DMS114 treated with DMSO at 0.1 percent for 48 hours (cell line): Measurements from ENCODE around the gene PGM3.

ENCODE experiments used
- DNase-seq: peaks from one replicate; lab custom pipeline; 2025; ENCODE audit not compliant: unreplicated experiment; lab: John Stamatoyannopoulos, UW

The PGM3 gene

GRCh38 chr6:83183082-83183828 lies 9.8 kb downstream of the PGM3 start:
- no peak for DNase-seq

DNA sequence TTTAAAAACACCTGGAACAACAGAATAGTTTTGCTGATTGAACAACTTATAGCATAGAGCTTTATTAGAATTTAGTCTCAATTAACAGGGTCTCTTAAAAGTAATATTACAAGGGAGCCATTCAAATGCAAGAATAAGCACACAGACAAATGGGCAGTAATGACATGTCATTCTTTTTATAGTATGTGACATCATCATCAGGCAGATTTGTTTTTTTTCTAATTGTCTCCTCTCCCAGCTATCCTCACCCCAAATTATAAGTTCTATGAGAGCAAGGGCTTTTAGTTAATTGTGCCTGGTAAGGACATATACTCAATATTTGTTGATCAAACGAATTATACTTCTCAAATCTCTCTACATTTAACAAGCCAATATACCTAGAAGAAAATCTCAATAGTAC lies 11.0 kb downstream of the PGM3 start:
- DNase-seq, result no peak

- DNase-seq, result no peak
Observed at GRCh38 chr6:83180426-83180950, 12.6 kb downstream of the PGM3 start.

GRCh38 chr6:83176246-83176645 lies 16.8 kb downstream of the PGM3 start:
- no peak for DNase-seq

DNA sequence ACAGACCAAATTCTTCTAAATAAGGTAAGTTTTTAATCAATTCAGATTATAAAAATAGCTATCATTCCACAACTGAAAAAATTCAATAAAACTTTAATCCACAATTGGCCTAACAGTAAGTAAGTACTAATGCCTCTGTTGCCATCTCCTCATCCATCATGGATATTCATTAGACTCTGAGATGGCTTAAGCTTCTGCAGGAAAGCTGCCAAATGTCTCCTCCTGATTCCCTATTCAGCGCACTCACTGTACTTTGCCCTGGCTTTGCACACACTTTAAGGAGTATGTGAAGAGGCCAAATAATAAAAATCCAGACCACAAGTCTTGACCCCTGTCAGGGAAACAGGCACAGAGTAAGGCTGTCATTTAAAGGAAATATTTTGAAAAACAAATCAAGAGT lies 23.6 kb downstream of the PGM3 start:
- DNase-seq, result no peak

GRCh38 chr6:83169106-83169505 lies 24.0 kb downstream of the PGM3 start:
- DNase-seq, result no peak

- no peak for DNase-seq
Observed at GRCh38 chr6:83168556-83168955, 24.5 kb downstream of the PGM3 start.

DNA sequence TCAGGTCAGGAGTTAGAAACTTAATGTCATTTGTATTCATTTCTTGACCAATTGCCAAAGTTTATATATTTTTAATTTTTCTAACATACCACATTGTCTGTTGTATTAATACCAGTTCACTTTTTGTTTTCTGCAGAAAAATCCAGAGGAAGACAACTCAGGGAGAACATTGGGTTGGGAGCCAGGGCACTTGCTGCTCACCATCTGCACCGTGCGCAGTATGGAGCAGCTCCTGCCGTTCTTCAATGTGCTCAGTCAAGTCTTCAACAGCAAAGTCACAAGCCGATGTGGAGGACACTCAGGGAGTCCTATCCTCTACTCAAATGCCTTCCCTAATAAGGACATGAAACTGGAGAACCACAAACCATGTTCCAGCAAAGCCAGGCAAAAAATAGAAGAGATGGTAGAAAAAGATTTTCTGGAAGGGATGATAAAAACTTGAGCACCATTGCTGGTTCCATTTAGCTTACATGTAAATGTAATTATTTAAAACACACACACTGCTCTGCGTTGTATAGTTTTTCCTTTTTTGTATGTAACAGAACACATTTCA lies 25.3 kb downstream of the PGM3 start:
- DNase-seq, result no peak

DNA sequence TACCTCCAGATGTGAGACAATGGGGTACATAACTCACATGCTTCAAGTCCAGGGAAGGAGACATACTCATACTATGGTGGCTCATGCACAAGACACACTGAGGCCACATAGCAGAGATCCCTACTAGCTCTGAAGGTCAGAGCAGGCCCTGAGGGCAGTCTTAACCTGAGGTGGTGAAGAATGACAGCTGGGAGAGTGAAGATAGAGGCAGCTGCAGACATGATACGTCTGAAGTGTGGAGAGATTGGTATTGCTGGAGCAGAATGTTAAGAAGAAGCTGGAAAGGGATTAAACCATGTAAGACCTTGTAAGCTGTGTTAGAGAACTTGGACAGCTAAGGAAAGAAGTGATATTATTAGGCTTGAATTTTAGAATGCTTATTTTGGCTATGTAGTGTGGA lies 32.9 kb downstream of the PGM3 start:
- DNase-seq, result no peak

DNA sequence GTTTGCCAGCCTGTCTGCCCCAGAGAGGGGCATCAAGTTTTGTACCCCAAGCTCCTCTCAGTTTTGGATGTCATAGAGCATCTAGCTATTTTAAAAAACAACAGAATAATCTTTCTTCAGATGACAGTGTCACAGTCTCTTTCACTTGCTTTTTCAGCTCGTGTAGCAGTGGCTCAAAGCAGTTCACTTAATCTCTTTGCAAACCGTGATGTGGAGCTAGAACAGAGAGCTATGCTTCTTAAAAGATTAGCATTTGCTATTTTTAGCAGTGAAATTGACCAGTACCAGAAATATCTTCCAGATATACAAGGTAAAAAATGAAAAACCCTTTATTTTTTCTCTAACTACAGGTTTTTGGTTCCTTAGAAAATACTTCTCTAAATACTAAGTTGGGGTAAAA lies 37.3 kb downstream of the PGM3 start:
- no peak for DNase-seq

DNA sequence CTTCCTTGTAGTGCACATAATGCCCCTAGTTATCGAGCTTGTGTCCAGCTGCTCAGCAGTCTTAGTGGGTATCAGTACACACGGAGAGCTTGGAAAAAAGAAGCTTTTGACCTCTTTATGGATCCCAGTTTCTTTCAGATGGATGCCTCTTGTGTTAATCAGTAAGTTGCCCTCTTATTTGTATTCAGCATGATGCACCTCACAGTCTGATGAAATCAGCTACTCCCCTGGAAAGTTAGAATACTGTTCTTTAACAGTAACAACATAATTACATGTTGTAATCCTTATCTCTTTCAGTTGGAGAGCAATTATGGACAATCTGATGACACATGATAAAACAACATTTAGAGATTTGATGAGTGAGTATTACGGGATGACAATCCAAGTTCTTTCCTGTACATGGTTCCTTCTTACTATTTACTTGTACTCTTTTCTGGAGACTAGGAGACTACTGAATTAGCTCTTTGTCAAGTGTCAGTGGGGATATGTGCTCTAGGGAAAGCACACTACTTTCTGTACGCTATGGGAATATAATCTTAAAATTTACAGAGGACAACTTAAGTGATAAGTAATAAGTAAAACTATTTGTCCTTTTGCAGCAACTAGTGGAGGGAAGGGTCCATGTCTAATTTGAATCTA lies 39.1 kb downstream of the PGM3 start:
- DNase-seq, result no peak

GRCh38 chr6:83152913-83153312 lies 40.2 kb downstream of the PGM3 start:
- no peak for DNase-seq

DNA sequence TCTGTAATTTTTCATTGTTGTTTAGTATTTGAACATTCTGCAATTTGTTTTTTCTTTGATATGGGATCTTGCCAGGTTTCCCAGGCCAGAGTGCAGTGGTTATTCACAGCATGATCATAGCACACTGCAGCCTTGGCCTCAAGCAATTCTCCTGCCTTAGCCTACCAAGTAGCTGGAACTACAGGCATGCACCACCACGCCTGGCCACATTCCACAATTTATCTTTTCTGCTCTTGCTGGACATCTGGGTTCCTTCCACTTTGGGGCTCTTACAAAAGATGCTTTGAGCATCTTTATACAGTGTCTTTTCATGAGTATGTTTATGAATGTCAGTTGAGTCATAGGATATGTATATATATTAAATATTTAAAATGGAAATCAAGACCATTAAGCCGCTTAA lies 42.0 kb downstream of the PGM3 start:
- DNase-seq, result no peak

DNA sequence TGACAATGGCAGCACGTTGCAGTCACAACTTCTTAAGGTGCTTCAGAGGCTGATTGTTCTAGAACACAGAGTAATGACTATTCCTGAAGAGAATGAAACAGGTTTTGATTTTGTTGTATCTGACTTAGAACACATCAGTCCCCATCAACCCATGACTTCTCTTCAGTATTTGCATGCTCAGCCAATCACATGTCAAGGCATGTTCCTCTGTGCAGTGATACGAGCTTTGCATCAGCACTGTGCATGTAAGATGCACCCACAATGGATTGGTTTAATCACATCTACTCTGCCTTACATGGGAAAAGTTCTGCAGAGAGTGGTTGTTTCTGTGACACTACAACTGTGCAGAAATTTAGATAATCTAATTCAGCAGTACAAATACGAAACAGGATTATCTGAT lies 54.3 kb downstream of the PGM3 start:
- DNase-seq, result no peak

DNA sequence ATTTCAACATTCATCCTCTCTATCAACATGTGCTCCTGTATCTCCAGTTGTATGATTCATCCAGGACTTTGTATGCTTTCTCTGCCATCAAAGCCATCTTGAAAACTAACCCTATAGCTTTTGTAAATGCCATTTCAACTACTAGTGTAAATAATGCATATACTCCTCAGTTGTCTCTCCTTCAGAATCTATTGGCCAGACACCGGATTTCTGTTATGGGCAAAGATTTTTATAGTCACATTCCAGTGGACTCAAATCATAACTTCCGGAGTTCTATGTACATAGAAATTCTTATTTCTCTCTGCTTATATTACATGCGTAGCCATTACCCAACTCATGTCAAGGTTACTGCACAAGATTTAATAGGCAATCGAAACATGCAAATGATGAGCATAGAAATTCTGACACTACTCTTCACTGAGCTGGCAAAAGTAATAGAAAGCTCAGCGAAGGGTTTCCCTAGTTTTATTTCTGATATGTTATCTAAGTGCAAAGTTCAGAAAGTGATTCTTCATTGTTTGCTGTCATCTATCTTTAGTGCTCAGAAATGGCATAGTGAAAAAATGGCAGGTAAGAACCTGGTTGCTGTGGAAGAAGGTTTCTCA lies 54.8 kb downstream of the PGM3 start:
- no peak for DNase-seq

DNA sequence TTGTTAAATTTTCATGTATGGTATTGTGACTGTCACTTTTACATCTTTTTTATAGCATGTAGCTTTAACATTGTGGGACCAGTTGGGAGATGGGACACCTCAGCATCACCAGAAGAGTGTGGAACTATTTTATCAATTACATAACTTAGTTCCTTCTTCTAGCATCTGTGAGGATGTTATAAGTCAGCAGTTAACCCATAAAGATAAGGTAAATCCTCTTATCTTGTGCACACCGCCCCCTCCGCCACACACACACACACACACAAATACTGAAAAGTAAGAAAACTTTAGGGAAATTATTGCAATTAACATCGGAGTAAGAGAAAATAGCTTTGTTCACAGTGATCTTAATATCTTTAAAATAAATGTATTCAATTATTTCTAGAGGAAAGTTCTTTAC lies 60.9 kb downstream of the PGM3 start:
- DNase-seq, result no peak

GRCh38 chr6:83127976-83128375 lies 65.1 kb downstream of the PGM3 start:
- no peak for DNase-seq

DNA sequence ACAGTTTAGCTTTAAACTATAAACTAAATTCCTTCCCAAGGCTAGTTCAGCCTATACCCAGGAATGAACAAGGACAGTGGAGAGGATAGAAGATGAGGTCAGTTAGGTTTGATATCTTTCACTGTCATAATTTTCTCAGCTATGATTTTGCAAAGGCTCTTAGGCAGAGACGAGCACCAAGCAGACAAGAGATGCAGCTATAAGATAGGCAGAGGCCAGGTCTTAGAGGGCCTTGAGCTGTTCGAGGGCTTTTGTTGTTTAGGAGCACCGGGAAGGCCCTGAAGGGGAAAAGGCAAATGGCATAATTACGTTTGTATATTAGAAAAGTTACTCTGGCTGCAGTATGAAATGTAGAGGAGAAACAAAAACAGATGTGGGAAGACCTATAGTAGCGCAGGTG lies 65.8 kb downstream of the PGM3 start:
- DNase-seq, result no peak

- DNase-seq, result no peak
Observed at GRCh38 chr6:83126807-83127206, 66.3 kb downstream of the PGM3 start.

DNA sequence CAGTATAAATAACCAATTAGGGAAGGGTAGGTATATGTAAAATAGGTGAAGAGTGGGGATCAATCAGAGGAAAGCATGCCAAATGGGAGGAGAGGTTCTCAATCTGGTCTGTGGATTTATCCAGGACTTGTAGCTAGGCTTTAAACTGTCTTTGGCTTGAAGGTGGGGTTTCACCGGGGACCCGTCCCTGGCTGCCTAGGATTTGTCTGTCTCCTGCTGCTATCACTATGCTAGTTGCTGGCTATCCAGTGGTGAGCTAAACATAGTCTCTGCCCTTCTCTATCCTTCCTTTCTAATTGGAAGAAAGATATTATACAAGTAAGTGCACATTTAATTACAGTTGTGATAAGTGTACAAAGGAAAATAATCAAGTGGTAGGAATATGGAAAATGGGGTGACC lies 66.8 kb downstream of the PGM3 start:
- DNase-seq, result no peak

- no peak for DNase-seq
Observed at GRCh38 chr6:83125425-83125824, 67.6 kb downstream of the PGM3 start.

DNA sequence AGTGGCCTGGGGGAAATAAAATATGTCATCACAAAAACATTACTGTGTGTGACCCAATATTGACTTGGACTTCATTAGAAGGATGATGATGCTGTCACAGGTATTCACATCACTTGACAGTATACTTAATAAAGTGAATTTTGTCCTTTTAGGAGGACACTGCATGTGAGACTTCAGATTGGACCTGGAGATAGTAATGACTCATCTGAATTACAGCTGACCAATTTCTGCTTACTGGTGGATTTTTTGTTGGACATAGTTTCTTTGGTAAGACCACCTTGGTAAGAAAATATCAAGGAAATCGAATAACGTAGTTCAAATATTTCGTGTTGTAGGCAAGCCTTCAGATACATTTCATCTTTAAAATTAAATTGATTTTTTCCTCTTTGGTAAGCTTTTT lies 68.5 kb downstream of the PGM3 start:
- DNase-seq, result no peak
